DMS53 (cell line): ENCODE data around the gene NTSR2.

Experiments used
- DNase-seq: peaks from one replicate; lab custom pipeline; 2025; lab: John Stamatoyannopoulos, UW

The NTSR2 gene

DNA sequence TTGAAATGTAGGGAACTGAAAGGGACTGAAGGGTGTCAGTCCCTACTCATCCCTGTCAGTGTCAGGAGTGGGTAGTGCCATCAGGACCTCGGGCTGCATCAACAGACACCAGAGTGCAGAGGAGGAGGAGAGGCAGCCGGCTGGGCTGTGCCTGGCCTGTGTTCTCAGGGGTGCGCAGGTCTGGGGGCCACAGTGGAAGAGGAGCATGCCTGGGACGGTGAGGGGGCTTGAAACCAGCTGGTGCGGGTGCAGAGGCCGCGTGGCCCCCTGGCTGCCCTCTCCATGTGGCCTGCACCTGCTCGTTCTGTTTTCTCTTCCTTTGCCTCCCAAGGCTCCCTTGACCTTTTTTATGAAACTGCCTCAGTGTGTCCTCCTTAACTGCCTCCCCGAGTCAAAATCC is 41.3 kb downstream of the NTSR2 start:
- no peak for DNase-seq

DNA sequence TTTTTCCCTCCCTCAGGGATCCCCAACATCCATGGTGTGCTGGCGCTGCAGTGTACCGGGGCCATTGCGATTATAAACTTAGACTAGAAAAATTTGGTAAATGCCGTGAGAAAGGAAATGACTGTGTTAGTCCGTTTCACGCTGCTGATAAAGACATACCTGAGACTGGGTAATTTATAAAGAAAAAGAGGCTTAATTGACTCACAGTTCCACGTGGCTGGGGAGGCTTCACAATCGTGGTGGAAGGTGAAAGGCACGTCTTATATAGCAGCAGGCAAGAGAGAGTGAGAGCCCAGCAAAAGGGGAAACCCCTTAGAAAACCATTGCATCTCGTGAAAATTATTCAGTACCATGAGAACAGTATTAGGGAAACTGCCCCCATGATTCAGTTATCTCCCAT is 44.3 kb downstream of the NTSR2 start:
- no peak for DNase-seq

DNA sequence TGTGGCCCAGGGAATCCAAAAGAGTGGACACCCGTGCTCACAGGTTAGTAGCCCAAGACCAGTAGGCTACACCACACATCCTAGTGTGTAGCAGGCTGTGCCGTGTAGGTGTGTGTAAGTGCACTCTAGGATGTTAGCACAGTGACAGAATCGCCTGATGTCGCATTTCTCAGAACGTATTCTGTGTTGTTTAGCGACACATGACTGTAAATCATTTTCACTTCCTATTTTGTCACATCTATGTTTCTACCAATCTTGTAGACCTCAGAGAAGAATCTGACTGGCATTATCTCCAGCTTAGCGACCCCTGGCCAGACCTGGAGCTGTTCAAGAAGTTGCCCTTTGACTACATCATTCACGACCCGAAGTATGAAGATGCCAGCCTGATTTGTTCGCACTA is 45.1 kb downstream of the NTSR2 start:
- DNase-seq, result no peak

DNA sequence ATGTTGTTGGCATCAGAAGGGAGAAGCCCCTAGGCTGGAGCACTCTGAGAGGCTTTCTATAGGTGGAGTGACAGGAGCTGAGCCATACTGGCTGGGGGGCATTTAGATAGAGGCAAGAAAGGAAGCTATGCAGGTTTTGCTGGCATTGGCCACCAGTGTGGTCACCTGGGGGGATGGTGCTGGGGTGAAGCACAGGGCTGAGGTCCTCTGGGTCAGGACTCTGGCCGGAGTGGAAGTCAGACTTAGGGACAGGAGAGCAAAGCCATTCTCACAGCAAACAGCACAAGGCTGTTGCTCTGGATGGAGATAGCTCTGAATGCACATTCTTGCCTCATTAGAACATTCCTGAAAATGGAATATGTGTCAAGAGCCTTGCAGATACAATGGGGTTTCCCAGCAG is 47.4 kb downstream of the NTSR2 start:
- no peak for DNase-seq

DNA sequence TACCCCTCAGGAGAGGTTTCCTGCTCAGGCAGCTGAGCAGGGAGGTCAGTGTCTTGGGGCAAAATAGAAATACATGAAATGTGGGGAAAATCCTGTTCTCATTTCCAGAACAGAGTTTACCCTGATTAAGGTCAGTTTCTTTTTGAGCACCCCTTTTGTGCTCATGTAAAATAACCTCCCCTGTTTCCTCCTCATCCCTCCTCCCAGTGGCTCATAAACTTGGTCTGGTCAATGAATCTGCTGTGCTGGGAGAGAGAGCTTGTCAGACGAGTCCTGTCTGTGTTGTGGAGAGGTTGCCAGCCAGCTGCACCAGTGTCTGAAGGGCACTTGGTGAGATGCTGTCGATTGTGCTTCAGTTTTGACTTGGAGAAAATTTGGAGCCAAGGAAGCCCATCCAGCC is 48.6 kb downstream of the NTSR2 start:
- DNase-seq, result no peak

DNA sequence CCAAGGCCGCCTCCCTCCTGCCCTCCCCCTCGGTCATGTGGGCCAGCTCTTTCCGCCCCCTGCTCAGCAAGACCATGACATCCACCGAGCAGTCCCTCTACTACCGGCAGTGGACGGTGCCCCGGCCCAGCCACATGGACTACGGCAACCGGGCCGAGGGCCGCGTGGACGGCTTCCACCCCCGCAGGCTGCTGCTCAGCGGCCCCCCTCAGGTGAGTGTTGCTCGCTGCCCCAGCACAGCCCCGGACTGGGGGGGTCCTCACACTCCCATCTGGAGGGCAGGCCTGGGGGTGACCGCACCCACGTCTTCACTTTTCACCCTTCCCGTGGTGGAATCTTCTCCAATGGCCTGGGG is 51.3 kb downstream of the NTSR2 start:
- no peak for DNase-seq

DNA sequence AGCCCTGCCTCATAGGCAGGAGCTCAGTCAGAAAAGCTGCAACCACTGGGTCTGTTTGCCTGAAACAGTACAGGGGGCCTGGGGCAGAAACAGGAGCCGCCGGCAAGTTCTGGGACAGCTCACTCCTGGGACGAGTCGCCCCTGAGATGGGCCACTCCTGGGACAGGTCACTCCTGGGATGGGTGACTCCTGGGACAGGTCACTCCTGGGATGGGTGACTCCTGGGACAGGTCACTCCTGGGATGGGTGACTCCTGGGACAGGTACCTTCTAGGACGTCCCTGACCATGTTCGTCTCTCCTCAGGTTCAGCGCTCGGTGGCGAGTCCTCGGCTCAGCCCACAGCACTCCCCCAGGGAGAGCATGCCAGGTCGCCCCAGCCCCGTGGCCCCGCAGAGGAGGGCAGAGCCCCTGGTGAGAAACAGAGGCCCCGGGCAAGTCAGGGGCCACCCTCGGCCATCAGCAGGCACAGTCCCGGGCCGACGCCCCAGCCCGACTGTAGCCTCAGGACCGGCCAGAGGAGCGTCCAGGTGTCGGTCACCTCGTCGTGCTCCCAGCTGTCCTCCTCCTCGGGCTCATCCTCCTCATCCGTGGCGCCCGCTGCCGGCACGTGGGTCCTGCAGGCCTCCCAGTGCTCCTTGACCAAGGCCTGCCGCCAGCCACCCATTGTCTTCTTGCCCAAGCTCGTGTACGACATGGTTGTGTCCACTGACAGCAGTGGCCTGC is 51.8 kb downstream of the NTSR2 start:
- no peak for DNase-seq

DNA sequence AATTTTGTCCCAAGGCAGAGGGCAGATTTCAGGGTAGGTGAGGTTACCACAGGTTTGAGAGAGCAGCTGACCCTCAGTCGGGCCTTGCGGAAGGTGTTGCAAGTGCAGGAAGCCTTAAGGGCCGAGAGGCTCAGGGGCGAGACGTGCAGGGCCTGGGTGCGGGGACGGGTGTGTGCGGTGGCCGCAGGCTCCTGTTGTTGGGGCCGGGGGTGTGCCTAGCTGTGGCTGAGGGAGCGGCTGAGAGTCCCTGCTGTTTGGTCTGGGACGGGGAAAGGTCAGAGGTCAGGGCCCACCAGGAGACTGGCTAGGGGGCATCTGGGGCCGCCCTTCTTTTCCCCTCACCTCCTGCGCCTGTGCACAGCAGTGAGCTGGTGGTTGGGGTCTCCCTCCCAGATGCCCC is 52.5 kb downstream of the NTSR2 start:
- DNase-seq, result no peak

DNA sequence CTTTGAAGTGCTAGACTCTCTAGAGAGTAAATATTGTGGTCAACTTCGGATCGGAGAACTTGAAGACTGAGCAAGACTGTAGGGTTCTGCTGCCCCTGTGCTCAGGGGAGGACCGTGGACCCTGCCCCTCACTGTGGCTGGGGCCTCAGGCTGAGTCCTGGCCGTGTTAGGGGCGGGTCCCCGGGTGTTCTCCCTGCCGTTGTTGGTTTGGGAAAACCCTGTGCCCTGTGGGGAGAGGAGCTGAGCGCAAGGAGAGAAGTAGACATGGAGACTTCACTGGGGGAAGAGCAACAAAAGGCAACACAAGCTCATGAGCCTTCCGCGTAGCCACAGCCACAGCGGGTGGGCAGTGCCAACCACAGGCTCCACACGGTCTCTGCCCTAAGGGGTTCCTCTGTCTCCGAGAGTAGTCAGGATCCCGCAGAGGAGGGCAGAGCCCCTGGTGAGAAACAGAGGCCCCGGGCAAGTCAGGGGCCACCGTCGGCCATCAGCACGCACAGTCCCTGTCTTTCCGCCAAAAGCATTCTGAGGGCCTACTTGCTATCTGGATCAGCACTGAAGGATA is 53.1 kb downstream of the NTSR2 start:
- DNase-seq, result no peak

DNA sequence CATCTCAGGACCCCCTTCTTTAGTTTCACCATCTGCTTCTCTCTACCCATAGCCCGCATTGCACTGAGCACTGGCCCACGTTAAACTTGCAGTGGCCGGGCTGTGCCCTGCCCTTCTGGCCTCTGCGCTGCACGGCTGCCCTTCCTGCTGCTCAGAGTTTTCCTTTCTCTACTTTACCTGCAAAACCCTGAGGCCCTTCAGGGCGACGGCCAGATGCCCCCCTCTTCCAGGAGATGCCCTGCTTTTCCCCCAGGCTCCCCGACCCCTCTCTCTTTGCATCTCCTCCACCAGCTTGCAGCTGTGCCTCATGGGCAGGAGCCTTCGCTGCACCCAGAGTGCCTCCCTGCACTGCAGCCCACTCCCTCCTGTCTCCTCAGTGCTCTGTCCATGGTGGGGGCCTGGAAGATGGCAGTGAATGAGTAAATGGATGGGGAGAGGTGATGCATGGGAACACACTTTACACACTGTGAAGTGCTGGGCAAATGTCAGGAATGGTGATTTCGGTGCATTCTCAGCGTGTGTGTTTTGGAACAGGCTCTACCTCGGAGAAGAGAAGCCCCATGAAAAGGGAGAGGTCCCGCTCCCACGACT is 53.8 kb downstream of the NTSR2 start:
- no peak for DNase-seq

DNA sequence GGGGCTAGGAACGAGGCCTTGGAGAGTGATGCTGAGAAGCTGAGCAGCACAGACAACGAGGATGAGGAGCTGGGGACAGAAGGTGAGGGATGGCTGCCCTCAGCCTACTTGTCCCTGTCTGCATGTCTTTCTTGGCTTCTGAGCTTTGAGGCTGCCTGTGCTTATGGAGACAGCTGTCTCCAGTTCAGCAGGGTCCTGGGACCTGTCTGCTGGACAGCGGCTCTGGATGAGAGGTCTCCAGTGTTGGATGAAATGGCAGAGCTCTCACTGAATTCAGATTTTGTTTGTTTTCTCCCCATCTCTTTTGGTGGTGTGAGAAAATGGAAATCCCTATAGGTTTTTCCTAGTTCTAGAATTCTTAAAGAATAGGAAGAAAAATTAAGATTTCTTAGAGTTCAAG is 54.8 kb downstream of the NTSR2 start:
- DNase-seq, result no peak

DNA sequence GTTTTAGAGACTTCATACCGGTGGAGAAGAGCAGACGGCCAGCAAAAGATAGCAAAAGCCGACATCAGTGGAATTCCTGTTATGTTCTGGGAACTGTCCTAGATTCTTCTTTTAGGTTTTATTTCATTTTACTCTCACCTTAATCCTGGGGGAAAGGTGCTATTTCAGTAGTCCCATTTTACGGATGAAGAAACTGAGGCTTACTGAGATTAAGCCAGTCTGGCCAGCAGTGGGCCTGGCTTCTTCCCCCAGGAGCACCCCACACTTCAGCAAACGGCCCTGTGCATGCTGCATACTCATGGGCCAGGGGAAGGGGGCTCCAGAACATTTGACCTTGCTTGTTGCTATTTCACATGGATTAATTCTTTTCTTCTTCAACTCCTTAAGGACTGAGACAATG is 56.7 kb downstream of the NTSR2 start:
- DNase-seq, result no peak

DNA sequence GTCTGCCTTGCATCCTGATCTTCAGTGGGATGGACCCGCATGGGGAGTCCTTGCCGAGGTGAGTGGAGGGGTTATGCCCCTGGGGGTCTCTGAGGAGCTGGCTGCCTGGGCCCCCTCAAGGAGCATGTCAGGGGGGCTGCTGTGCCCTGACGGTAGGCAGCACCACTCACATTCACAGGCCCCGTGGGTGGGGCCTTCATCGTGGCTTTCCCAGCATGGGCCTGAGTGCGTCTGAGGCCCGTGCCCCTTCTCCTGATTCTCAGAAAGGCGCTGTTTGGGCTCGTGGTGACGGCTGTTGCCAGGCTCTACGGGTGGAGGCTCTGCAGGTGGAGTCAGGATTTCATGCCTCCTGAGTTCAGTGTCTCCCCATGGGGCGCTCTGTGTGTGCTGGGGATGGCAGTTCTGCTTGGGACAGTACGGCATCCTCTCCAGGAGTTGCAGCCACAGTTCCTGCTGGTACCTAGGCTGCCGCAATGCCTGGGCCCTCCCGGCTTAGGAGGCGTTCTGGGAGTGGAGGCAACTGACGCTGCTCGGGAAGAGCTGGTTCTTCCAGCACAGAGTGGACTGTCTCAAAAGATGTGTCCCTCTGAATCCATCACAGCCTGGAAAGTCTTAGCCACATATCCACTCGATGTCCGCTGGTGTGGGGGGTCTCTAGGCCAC is 57.3 kb downstream of the NTSR2 start:
- no peak for DNase-seq

DNA sequence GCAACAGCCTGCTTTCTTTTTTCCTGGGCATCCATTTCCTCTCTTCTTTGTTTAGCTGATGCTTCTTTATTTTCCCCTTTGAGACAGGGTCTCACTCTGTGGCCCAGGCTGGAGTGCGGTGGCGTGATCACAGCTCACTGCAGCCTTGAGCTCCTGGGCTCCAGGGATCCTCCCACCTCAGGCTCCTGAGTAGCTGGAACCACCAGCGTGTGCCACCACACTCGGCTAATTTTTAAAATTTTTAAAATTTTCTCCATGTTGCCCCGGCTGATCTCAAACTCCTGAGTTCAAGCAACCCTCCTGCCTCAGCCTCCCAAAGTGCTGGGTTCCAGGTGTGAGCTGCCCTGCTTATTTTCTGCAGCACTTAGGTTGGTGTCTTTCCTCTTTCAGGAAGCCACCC is 58.7 kb downstream of the NTSR2 start:
- DNase-seq, result no peak

DNA sequence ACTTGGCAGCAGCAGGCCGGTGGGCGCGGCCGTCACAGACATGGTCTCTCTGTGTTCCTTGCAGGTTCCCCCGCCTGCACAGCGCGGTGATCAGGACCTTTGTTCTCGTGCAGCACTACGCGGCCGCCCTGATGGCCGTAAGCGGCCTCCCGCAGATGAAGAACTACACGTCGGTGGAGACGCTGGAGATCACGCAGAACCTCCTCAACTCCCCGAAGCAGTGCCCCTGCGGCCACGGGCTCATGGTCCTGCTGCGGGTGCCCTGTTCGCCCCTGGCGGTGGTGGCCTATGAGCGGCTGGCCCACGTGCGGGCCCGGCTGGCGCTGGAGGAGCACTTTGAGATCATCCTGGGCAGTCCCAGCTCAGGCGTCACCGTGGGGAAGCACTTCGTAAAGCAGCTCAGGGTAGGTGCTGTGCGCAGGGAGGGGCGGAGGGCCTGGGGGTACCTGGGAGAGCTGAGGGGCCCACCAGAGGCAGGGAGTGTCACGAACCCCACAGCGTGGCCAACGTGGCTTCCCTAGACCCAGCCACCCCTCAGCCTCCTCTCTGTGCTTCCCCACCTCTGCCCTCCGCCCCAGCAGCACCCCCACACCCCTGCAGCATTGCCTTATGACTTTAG is 59.3 kb downstream of the NTSR2 start:
- no peak for DNase-seq
